MCF 10A (cell line): ENCODE results near the gene C1orf210. TPM values are rescaled to one million over a fixed set of nuclear protein-coding genes. Genes with fewer than 3 reads are reported as not detected.

Experiments used
- BruUV-seq: library from RNA; stranded (reverse); fragments of 400-500 nt; replicated peaks from 2 replicates; lab custom pipeline; 2021; lab: Mats Ljungman, UMichigan
- CTCF ChIA-PET: fragments of 300-600 bp; sonication (Branson Sonifier 250); formaldehyde crosslinking; extraction: SDS; loops from one replicate; lab custom pipeline; 2021; ENCODE audit warnings: antibody characterized with exemption, inconsistent platforms; lab: Yijun Ruan, JAX
- POLR2A ChIA-PET: fragments of 300-600, 350-650 bp; sonication (Branson Sonifier 250); formaldehyde crosslinking; extraction: SDS; loops from one replicate; lab custom pipeline; 2020; ENCODE audit warnings: antibody characterized with exemption, inconsistent platforms; lab: Yijun Ruan, JAX
- DNase-seq: peaks from one replicate; pipeline ENCODE4 v3.0.0-alpha.2; 2018; ENCODE audit not compliant: unreplicated experiment
- H3K27ac Mint-ChIP-seq: one replicate; pipeline ENCODE4 v1.8.0; 2022; ENCODE audit warnings: mild to moderate bottlenecking, low read depth, mixed read lengths; ENCODE audit not compliant: unreplicated experiment
- H3K27me3 Mint-ChIP-seq: one replicate; pipeline ENCODE4 v1.8.0; 2022; ENCODE audit warnings: mixed read lengths; ENCODE audit not compliant: insufficient read depth, unreplicated experiment
- H3K36me3 Mint-ChIP-seq: one replicate; pipeline ENCODE4 v1.8.0; 2022; ENCODE audit warnings: mild to moderate bottlenecking, moderate library complexity, mixed read lengths; ENCODE audit not compliant: insufficient read depth, unreplicated experiment
- H3K4me1 Mint-ChIP-seq: one replicate; pipeline ENCODE4 v1.8.0; 2022; ENCODE audit warnings: mixed read lengths; ENCODE audit not compliant: insufficient read depth, unreplicated experiment
- H3K4me3 Mint-ChIP-seq: one replicate; pipeline ENCODE4 v1.8.0; 2022; ENCODE audit warnings: mild to moderate bottlenecking, moderate library complexity, mixed read lengths; ENCODE audit not compliant: unreplicated experiment
- H3K9me3 Mint-ChIP-seq: one replicate; pipeline ENCODE4 v1.8.0; 2022; ENCODE audit warnings: mixed read lengths; ENCODE audit not compliant: unreplicated experiment
- intact Hi-C: fragments of 100-400 bp; cut with micrococcal nuclease; formaldehyde crosslinking; loops from 2 replicates; pipeline ENCODE4 v1.14.1; 2022
- total RNA-seq: library from RNA; stranded (reverse); gene quantifications from 2 replicates; pipeline ENCODE4 v1.2.3, GENCODE V29; 2022
- TF ChIP-seq, protein P1 (sequence below): fragments of 200-600 bp; IDR thresholded peaks from one replicate; pipeline ENCODE4 v1.8.0; 2022; ENCODE audit warnings: antibody characterized with exemption, mild to moderate bottlenecking; ENCODE audit not compliant: unreplicated experiment

C1orf210 gene
- total RNA-seq, 1 experiment from 2014 or later: 1.6 TPM

DNA sequence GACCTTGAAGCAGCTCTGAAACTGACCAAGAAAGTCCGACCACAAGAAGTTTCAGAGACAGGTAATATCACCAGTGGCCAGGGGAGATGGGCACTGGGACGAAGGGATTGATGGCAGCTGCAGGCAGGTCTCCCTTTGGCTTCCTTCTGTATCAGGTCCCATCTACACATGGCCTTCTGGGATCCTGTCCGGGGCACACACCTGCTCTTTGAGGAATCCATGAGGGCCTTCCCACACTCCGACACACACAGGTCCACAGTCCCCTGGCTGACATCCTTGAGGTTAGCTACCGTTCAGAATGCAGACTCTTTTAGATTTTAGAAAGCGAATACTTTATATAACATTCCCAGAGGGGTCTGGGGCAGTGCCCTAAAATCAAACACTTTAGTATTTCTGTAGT is 42.1 kb downstream of the C1orf210 start:
- POLR2A ChIA-PET: interaction anchor here (0.7 to 1.6 kb wide), 6 partner anchors 9 to 339 kb away, joined by 3 to 5 read pairs (median 3); partner anchors contain the start of gene ELOVL1

DNA sequence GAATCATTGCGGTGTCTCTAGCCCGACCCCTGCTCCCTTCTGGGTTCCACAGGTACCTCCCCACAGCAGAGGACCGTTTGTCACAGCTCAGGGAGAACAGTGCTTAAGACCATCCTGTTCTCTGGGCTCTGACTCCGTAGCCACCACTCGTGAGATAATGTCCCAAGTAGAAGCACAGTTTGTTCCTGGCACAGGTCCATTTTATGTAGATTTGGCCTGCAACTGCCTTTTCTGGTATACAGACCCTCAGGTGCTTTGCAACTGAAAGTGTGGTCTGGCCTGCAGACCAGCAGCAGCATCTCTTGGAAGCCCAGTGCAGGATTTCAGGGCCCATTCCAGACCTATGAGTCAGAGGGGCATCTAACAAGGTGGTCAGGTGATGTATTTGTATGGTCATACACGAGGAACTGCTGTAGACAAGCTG is 44.0 kb downstream of the C1orf210 start:
- no TSS peak for BruUV-seq
- Mint-ChIP-seq H3K4me3 (no peak overlapping the region), H3K9me3 (peaks cover 7% of the 10 kb centered on the region), H3K36me3 (no peaks in the 10 kb centered on the region), H3K27me3 (no peaks in the 10 kb centered on the region), H3K4me1 (peaks cover 16% of the 10 kb centered on the region), H3K27ac (no peak overlapping the region)
- intact Hi-C loops: no loop called here
- TF ChIP-seq, protein P1, sequence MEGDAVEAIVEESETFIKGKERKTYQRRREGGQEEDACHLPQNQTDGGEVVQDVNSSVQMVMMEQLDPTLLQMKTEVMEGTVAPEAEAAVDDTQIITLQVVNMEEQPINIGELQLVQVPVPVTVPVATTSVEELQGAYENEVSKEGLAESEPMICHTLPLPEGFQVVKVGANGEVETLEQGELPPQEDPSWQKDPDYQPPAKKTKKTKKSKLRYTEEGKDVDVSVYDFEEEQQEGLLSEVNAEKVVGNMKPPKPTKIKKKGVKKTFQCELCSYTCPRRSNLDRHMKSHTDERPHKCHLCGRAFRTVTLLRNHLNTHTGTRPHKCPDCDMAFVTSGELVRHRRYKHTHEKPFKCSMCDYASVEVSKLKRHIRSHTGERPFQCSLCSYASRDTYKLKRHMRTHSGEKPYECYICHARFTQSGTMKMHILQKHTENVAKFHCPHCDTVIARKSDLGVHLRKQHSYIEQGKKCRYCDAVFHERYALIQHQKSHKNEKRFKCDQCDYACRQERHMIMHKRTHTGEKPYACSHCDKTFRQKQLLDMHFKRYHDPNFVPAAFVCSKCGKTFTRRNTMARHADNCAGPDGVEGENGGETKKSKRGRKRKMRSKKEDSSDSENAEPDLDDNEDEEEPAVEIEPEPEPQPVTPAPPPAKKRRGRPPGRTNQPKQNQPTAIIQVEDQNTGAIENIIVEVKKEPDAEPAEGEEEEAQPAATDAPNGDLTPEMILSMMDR: no peak
- ChIA-PET POLR2A (no interaction called here), CTCF (no interaction called here)
- DNase-seq: peak; percentile 34

More for the DNA sequence above, 42.1 kb downstream of the C1orf210 start:
- CTCF ChIA-PET: interaction anchor here (0.7 to 1.3 kb wide), 4 partner anchors 15 to 156 kb away, joined by 3 to 5 read pairs (median 4); no protein-coding TSS in a partner anchor
- Mint-ChIP-seq H3K4me3 (no peak overlapping the region), H3K4me1 (peaks cover 8% of the 10 kb centered on the region), H3K9me3 (peaks cover 22% of the 10 kb centered on the region), H3K27me3 (no peaks in the 10 kb centered on the region), H3K27ac (no peak overlapping the region), H3K36me3 (no peaks in the 10 kb centered on the region)
- intact Hi-C loops: no loop called here
- TF ChIP-seq, protein P1: no peak
- BruUV-seq: no TSS peak
- DNase-seq: no peak

GRCh38 chr1:43239484-43239883 is 45.9 kb downstream of the C1orf210 start:
- no TSS peak for BruUV-seq
- no peak overlapping the region for H3K27ac Mint-ChIP-seq
- peaks cover 21% of the 10 kb centered on the region for H3K4me1 Mint-ChIP-seq
- no peaks in the 10 kb centered on the region for H3K27me3 Mint-ChIP-seq
- intact Hi-C loops: loop anchor here (10.0 kb wide), 2 partner anchors 145 to 695 kb away; partner anchors contain the start of genes ARTN, MED8 and SZT2
- no peaks in the 10 kb centered on the region for H3K9me3 Mint-ChIP-seq
- TF ChIP-seq, protein P1: no peak
- POLR2A ChIA-PET: interaction anchor here (1.1 kb wide), 1 partner anchor 46 kb away, joined by 4 read pairs; the partner anchor contains the start of gene C1orf210
- H3K4me3 Mint-ChIP-seq: no peak overlapping the region
- CTCF ChIA-PET: interaction anchor here (0.6 to 1.9 kb wide), 8 partner anchors 11 to 215 kb away, joined by 3 to 9 read pairs (median 4); partner anchors contain the start of genes C1orf210 and HYI
- no peak for DNase-seq
- no peaks in the 10 kb centered on the region for H3K36me3 Mint-ChIP-seq

- ChIA-PET CTCF (interaction anchor here (0.8 to 1.9 kb wide), 9 partner anchors 11 to 427 kb away, joined by 3 to 9 read pairs (median 4); partner anchors contain the start of gene HYI), POLR2A (interaction anchor here (1.1 kb wide), 1 partner anchor 47 kb away, joined by 4 read pairs; the partner anchor contains the start of gene C1orf210)
- no peaks in the 10 kb centered on the region for H3K27me3 Mint-ChIP-seq
- H3K27ac Mint-ChIP-seq: no peak overlapping the region
- TF ChIP-seq, protein P1: no peak
- H3K4me1 Mint-ChIP-seq: peaks cover 21% of the 10 kb centered on the region
- H3K4me3 Mint-ChIP-seq: no peak overlapping the region
- H3K9me3 Mint-ChIP-seq: no peaks in the 10 kb centered on the region
- no TSS peak for BruUV-seq
- DNase-seq: no peak
- intact Hi-C loops: loop anchor here (1.0 to 10.0 kb wide), 4 partner anchors 119 to 696 kb away; partner anchors contain the start of genes ARTN, CDC20, MED8 and SZT2
- no peaks in the 10 kb centered on the region for H3K36me3 Mint-ChIP-seq
Observed at GRCh38 chr1:43238991-43239469, 46.4 kb downstream of the C1orf210 start.
